D341Med (cell line): Measurements from ENCODE around the gene PCDHGA9.
"Not testable (repeated sequence)": the region's sequence is repeated elsewhere in the genome, so short reads cannot be mapped to it uniquely, and the experiment has no call there.

ENCODE experiments used
- DNase-seq: peaks from one replicate; pipeline ENCODE4 v3.0.0; 2012; ENCODE audit warnings: low spot score

PCDHGA9 gene

GRCh38 chr5:141384471-141385267 is 17.9 kb upstream of the PCDHGA9 start:
- no peak for DNase-seq

GRCh38 chr5:141387557-141388311 is 14.8 kb upstream of the PCDHGA9 start, which contains the start of gene PCDHGB4:
TSS of gene PCDHGB4 (plus strand) at chr5:141387698. CDS start at chr5:141387885, 187 bp downstream.
- not testable (repeated sequence) for DNase-seq

DNA sequence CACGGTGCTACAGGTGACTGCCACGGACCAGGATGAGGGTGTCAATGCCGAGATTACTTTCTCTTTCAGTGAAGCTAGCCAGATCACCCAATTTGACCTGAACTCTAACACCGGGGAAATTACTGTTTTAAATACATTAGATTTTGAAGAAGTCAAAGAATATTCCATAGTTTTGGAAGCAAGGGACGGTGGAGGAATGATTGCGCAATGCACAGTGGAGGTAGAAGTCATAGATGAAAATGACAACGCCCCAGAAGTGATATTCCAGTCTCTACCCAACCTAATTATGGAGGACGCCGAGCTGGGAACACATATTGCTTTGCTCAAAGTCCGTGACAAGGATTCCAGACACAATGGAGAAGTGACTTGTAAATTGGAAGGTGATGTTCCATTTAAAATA is 13.9 kb upstream of the PCDHGA9 start:
- DNase-seq = no peak

GRCh38 chr5:141389153-141390042 is 13.2 kb upstream of the PCDHGA9 start:
- DNase-seq = no peak

DNA sequence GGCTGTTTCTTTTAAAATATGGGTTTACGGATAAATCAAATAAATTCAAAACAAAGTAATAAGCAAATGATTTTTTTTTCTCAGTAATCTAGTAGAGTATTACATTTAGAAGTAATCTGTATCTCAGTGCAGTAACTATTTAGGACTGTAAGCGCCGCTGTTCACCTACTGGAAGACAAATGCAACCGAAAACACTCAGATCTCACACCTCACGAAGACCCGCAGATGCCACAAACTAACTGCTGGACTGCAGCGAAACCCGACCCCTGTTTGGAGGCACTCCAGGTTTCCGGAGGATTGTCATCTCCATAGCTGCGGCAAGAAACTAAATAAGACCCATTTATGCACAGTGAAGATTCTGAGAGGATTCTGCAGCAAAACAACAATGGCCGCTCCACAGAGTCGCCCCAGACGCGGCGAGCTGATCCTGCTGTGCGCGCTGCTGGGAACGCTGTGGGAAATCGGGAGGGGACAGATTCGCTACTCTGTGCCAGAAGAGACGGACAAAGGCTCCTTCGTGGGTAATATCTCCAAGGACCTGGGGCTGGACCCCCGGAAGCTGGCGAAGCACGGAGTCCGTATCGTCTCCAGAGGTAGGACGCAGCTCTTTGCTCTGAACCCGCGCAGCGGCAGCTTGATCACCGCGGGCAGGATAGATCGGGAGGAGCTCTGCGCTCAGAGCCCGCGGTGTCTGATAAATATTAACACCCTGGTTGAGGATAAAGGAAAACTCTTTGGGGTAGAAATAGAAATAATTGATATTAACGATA is 10.0 kb upstream of the PCDHGA9 start, which contains the start of gene PCDHGA8:
PCDHGA8 (plus strand) TSS at position 205 of the 770 bp plus-strand sequence; CDS start at position 386, 181 bp downstream.
- DNase-seq = no peak

GRCh38 chr5:141393267-141393666 is 9.3 kb upstream of the PCDHGA9 start:
- no peak for DNase-seq

DNA sequence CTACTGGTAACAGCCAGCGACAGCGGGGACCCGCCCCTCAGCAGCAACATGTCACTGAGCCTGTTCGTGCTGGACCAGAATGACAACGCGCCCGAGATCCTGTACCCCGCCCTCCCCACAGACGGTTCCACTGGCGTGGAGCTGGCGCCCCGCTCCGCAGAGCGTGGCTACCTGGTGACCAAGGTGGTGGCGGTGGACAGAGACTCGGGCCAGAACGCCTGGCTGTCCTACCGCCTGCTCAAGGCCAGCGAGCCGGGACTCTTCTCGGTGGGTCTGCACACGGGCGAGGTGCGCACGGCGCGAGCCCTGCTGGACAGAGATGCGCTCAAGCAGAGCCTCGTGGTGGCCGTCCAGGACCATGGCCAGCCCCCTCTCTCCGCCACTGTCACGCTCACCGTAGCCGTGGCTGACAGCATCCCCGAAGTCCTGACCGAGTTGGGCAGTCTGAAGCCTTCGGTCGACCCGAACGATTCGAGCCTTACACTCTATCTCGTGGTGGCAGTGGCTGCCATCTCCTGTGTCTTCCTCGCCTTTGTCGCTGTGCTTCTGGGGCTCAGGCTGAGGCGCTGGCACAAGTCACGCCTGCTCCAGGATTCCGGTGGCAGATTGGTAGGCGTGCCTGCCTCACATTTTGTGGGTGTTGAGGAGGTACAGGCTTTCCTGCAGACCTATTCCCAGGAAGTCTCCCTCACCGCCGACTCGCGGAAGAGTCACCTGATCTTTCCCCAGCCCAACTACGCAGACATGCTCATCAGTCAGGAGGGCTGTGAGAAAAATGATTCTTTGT is 8.0 kb upstream of the PCDHGA9 start:
- not testable (repeated sequence) for DNase-seq

DNA sequence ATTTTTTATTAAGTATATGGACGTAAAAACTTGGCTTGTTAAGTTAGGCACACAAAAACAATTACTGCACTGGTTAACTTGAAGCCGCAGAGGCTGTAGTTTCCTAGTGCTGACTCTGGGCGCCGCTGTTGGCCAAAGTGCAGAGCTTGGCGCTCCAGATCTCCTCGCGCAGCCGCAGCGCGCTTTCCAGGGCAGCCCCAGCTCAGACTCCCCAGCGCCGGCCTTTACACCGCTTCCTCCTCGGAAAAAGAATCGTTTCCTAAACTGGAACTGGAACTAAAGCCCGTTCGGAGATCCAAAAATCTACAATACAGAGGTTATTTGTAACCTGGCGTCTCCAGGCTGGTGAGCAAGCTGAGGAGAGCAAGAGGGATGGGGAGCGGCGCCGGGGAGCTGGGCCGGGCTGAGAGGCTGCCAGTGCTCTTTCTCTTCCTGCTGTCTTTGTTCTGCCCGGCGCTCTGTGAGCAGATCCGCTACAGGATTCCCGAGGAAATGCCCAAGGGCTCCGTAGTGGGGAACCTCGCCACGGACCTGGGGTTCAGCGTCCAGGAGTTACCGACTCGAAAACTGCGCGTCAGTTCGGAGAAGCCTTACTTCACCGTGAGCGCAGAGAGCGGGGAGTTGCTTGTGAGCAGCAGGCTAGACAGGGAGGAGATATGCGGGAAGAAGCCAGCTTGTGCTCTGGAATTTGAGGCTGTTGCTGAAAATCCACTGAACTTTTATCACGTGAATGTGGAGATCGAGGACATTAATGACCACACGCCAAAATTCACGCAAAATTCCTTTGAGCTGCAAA is 4.6 kb upstream of the PCDHGA9 start, which contains the start of gene PCDHGB5:
PCDHGB5 (plus strand) TSS at position 192 of the 796 bp plus-strand sequence; CDS start at position 373, 181 bp downstream.
- not testable (repeated sequence) for DNase-seq

GRCh38 chr5:141398608-141399007 is 4.0 kb upstream of the PCDHGA9 start:
- no peak for DNase-seq

- DNase-seq = no peak
These were observed 2.9 kb upstream of the PCDHGA9 start for GRCh38 chr5:141399555-141400258.

GRCh38 chr5:141403387-141403786 is 809 bp downstream of the PCDHGA9 start:
- DNase-seq = no peak

GRCh38 chr5:141407790-141408505 is 5.4 kb downstream of the PCDHGA9 start, which contains the start of gene PCDHGB6:
TSS of gene PCDHGB6 (plus strand) at chr5:141408021. CDS start at chr5:141408203, 182 bp downstream.
- not testable (repeated sequence) for DNase-seq

- no peak for DNase-seq
These were observed 7.2 kb downstream of the PCDHGA9 start for GRCh38 chr5:141409598-141410306.

DNA sequence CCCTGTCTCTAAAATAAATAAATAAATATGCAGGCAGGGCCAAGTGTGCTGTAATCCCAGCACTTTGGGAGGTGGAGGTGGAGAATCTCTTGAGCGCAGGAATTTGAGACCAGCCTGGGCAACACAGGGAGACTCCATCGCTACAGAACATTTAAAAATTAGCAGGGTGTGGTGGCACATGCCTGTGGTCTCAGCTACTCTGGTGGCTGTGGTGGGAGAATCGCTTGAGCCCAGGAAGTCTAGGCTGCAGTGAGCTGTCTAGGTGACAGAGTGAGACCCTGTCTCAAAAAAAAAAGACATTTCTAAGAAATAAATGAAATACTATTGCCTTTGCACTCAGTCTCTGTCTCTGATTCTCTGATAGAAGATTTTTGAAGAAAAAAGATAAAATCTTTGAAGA is 9.0 kb downstream of the PCDHGA9 start:
- DNase-seq = no peak

- no peak for DNase-seq
These were observed 10.4 kb downstream of the PCDHGA9 start, which contains the start of gene PCDHGA10 for GRCh38 chr5:141412854-141413539. TSS of gene PCDHGA10 (plus strand) at chr5:141412987. CDS start at chr5:141413176, 189 bp downstream.

GRCh38 chr5:141413540-141414069 is 11.0 kb downstream of the PCDHGA9 start:
- DNase-seq = no peak
